AG04450 (cell line): Measurements from ENCODE around the gene ATF1. TPM values are rescaled to one million over a fixed set of nuclear protein-coding genes. Genes with fewer than 3 reads are reported as not detected.
A peak's percentile ranks its signal among the peaks of the same experiment; 100 is the strongest.
"Not testable (repeated sequence)": the region's sequence is repeated elsewhere in the genome, so short reads cannot be mapped to it uniquely, and the experiment has no call there.

Source experiments
- CTCF ChIA-PET: fragments of 300-600, 350-600 bp; formaldehyde crosslinking; extraction: SDS; loops from one replicate; lab custom pipeline; 2022; ENCODE audit warnings: antibody characterized with exemption, inconsistent platforms; lab: Charles Lee
- POLR2A ChIA-PET: fragments of 350-600 bp; formaldehyde crosslinking; extraction: SDS; loops from one replicate; lab custom pipeline; 2021; ENCODE audit warnings: antibody characterized with exemption, inconsistent platforms; lab: Yijun Ruan, JAX
- DNase-seq: peaks from one replicate; pipeline ENCODE4 v3.0.0-alpha.2; 2011; ENCODE audit warnings: low read depth, low spot score
- H3K27ac ChIP-seq: one replicate; pipeline ENCODE4 v1.5.1; 2012; ENCODE audit warnings: low read depth, low read length, control low read depth
- H3K27me3 ChIP-seq: one replicate; pipeline ENCODE4 v1.6.0; 2012; ENCODE audit warnings: low read length; ENCODE audit not compliant: control insufficient read depth, insufficient read depth
- H3K4me3 ChIP-seq: 2 replicates; pipeline ENCODE4 v1.5.1; 2011; ENCODE audit warnings: mild to moderate bottlenecking, low read depth, low read length, control low read depth
- H3K9me3 ChIP-seq: 2 replicates; pipeline ENCODE4 v1.5.1; 2012; ENCODE audit warnings: low read length; ENCODE audit not compliant: control insufficient read depth, insufficient read depth
- CTCF ChIP-seq: IDR thresholded peaks from 2 replicates; pipeline ENCODE4 v1.5.1; 2011; ENCODE audit warnings: low read depth, low read length, control low read depth, inconsistent platforms
- polyA plus RNA-seq: library from polyadenylated mRNA; depleted of rRNA; stranded (reverse); fragments of >200 nt; gene quantifications from 2 replicates; pipeline ENCODE4 v1.2.3, GENCODE V29; 2011

ATF1 gene
- polyA plus RNA-seq, 1 experiment, result 63.1 TPM

DNA sequence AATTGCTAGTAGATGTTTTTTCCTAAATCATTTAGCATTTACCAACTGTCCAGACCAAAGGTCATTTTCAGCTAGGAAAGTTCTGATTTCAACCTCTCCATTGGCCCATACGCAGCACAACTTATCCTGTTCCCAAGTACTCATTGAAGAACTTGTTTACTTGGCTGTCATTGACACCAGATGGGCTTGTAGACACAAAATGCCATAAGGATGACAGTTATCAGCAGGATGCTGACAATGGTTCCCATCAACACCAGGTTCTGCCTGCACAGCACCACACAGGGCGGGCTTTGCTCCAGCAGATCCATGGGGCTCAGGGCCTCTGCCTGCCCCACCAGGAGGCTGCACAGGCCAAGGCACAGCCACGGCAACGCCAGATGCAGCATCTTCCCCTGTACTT lies 42.3 kb downstream of the ATF1 start:
- POLR2A ChIA-PET, result no interaction called here
- no peak for DNase-seq
- CTCF ChIA-PET, result interaction anchor here (0.6 kb wide), 1 partner anchor 19 kb away, joined by 3 read pairs; no protein-coding TSS in a partner anchor
- Histone ChIP-seq H3K27ac (peak overlapping the region; percentile 2), H3K27me3 (no peaks in the 10 kb centered on the region), H3K9me3 (peaks cover 9% of the 10 kb centered on the region), H3K4me3 (no peak overlapping the region)
- TF ChIP-seq CTCF, result no peak

DNA sequence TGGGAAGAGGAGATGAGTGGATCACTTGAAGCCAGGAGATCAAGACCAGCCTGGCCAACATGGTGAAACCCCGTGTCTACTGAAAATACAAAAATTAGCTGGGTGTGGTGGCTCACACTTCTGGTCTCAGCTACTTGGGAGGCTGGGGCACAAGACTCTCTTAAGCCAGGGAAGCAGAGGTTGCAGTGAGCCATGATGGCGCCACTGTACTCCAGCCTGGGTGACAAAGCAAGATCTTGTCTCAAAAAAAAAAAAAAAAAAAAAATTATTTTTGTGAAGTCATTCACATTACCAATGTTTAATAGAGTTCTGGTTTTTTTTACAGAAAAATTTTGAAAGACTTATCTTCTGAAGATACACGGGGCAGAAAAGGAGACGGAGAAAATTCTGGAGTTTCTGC lies 45.2 kb downstream of the ATF1 start:
- H3K4me3 ChIP-seq, DNase-seq, CTCF ChIA-PET, H3K9me3 ChIP-seq, H3K27ac ChIP-seq, H3K27me3 ChIP-seq, POLR2A ChIA-PET: not testable (repeated sequence)

DNA sequence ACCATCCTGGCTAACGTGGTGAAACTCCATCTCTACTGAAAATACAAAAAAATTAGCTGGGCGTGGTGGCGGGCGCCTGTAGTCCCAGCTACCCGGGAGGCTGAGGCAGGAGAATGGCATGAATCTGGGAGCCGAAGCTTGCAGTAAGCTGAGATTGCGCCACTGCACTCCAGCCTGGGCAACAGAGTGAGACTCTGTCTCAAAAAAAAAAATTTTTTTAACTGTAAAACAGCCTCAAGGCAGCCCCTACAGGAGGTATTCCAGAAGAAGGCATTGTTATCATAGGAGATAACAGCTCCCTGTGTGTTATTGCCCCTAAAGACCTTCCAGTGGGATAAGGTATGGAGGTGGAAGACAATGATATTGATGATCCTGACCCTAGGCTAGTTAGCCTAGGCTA lies 51.0 kb downstream of the ATF1 start:
- POLR2A ChIA-PET, result not testable (repeated sequence)
- CTCF ChIA-PET, result interaction anchor here (0.7 kb wide), 1 partner anchor 172 kb away, joined by 3 read pairs; no protein-coding TSS in a partner anchor

DNA sequence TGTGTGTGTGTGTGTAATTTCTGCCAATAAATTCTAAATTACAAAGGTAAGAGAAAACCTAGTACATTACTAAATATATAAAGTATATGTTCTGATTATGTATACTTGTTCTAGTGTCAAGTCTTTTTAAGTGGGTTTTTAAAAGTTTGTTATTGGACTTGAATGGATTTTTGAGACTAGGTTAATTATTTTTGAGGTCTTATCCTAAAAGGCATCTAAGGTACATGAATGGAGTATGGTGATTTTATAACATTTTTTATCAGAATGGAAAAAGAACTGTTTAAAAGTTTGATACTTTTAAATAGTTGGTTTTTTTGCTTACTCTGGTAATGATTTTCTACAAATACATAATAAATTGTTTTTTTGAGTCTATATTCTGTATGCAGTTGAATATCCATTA lies 56.3 kb downstream of the ATF1 start:
- ChIA-PET POLR2A (no interaction called here), CTCF (interaction anchor here (0.8 to 1.1 kb wide), 3 partner anchors 55 to 167 kb away, joined by 3 to 5 read pairs (median 3); no protein-coding TSS in a partner anchor)
- DNase-seq, result no peak
- Histone ChIP-seq H3K4me3 (no peak overlapping the region), H3K9me3 (no peaks in the 10 kb centered on the region), H3K27ac (no peak overlapping the region), H3K27me3 (no peaks in the 10 kb centered on the region)
- TF ChIP-seq CTCF, result no peak

More for the DNA sequence above, 51.0 kb downstream of the ATF1 start:
- not testable (repeated sequence) for H3K9me3 ChIP-seq, DNase-seq, H3K27me3 ChIP-seq, H3K27ac ChIP-seq, H3K4me3 ChIP-seq

GRCh38 chr12:50822082-50822481 lies 58.2 kb downstream of the ATF1 start:
- POLR2A ChIA-PET, result no interaction called here
- CTCF ChIA-PET, result interaction anchor here (1.3 to 1.7 kb wide), 2 partner anchors 56 to 164 kb away, joined by 7 to 8 read pairs; no protein-coding TSS in a partner anchor

DNA sequence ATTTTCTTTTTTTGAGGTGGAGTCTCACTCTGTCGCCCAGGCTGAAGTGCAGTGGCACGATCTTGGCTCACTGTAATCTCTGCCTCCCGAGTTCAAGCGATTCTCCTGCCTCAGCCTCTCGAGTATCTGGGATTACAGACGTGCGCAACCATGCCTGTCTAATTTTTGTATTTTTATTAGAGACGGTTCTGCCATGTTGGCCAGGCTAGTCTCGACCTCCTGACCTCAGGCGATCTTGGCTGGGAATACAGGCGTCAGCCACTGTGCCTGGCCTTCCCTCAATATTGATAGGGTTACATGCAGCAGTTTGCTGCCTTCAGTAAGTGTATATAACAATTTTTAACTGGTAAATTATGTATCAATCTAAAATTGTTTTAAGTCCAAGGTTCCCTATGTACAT lies 59.8 kb downstream of the ATF1 start:
- H3K9me3 ChIP-seq, DNase-seq, H3K27ac ChIP-seq, H3K27me3 ChIP-seq, H3K4me3 ChIP-seq, POLR2A ChIA-PET: not testable (repeated sequence)
- CTCF ChIA-PET, result interaction anchor here (1.2 to 5.7 kb wide), 2 partner anchors 163 to 202 kb away, joined by 4 to 160 read pairs; partner anchors contain the start of gene SLC11A2

More at GRCh38 chr12:50822082-50822481, 58.2 kb downstream of the ATF1 start:
- no peak for TF ChIP-seq CTCF
- DNase-seq, result no peak
- Histone ChIP-seq H3K27ac (no peak overlapping the region), H3K4me3 (no peak overlapping the region), H3K9me3 (no peaks in the 10 kb centered on the region), H3K27me3 (no peaks in the 10 kb centered on the region)
